ENCODE data around the gene PODXL2.

Gene PODXL2

DNA sequence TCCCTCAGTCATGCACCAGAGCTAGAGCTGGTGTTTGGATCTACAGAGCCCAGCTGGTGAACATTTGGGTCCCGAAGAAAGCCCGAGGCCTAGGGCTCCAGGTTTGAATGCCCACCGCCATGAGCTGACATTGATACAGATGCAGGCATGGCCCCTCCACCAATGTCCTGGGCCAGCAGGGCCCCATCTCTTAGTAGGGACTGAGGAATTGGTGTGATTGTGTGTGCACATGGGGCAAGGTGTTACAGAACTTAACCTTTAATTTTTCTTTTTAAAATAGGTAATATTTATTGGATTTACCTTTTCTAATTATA, 11.0 kb downstream of the PODXL2 start:
- CTCF ChIA-PET: no interaction called here
- TF ChIP-seq LEF1 (IDR thresholded peaks at IDR 0.05; ENCODE audit: borderline replicate concordance) (no peak), NFRKB (IDR thresholded peaks at IDR 0.05) (no peak), FOXK2 (IDR thresholded peaks at IDR 0.05) (no peak), SP1 (IDR thresholded peaks at IDR 0.05) (no peak), CTBP1 (IDR thresholded peaks at IDR 0.05; ENCODE audit: borderline replicate concordance) (no peak), SUZ12 (IDR thresholded peaks at IDR 0.05) (no peak), ZNF384 (IDR thresholded peaks at IDR 0.05) (no peak), L3MBTL2 (conservative IDR thresholded peaks at IDR 0.05) (no peak), BHLHE40 (IDR thresholded peaks at IDR 0.05; ENCODE audit: borderline replicate concordance) (no peak), FOXA1 (IDR thresholded peaks at IDR 0.05) (no peak), ARNT (IDR thresholded peaks at IDR 0.05) (no peak), FOXM1 (IDR thresholded peaks at IDR 0.05; ENCODE audit: borderline replicate concordance) (no peak), ELF4 (IDR thresholded peaks at IDR 0.05) (no peak), TARDBP (IDR thresholded peaks at IDR 0.05) (no peak)
- TF ChIP-seq, protein P1, sequence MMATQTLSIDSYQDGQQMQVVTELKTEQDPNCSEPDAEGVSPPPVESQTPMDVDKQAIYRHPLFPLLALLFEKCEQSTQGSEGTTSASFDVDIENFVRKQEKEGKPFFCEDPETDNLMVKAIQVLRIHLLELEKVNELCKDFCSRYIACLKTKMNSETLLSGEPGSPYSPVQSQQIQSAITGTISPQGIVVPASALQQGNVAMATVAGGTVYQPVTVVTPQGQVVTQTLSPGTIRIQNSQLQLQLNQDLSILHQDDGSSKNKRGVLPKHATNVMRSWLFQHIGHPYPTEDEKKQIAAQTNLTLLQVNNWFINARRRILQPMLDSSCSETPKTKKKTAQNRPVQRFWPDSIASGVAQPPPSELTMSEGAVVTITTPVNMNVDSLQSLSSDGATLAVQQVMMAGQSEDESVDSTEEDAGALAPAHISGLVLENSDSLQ (IDR thresholded peaks at IDR 0.05): no peak
- POLR2A ChIA-PET: interaction anchor here (0.8 to 1.0 kb wide), 2 partner anchors 10 to 42 kb away, joined by 3 to 4 read pairs; partner anchors contain the start of gene MCM2
- no peak for DNase-seq (ENCODE audit: extremely low spot score)

DNA sequence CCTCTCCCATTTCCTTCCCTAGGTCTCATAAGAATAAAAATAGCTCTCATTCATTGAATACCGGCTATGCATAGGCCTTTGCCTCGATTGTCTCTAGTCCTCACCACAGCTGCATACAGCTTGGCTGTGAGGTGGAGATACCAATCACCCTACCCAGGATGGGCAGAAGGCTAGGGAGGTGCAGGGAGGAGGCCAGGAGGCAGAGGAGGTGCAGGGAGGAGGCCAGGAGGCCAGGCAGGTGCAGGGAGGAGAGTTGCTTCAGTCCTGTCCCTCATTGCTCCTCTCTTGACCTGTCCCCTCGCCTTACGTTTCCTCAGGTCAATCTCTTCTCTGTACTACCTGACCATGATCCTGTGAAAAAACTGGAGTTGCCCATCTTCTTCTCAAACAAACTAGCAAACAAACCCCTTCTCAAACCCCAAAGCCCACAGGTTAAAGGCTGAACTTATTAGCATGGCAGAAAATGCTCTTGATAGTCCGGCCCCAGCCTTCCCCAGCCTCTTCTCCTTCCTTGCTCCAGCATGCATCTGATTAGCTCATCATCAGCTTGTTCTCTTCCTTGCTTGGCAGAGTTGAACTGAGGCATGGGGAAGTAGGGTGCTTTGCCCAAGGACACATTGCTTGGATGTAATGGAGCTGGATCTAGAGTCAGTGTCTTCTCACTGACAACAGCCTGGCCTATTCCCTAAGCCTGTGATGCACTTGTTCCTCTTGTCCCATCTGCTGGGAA, 15.8 kb downstream of the PODXL2 start:
- POLR2A ChIA-PET: no interaction called here
- TF ChIP-seq CTBP1 (IDR thresholded peaks at IDR 0.05; ENCODE audit: borderline replicate concordance) (no peak), FOXM1 (IDR thresholded peaks at IDR 0.05; ENCODE audit: borderline replicate concordance) (no peak), SP1 (IDR thresholded peaks at IDR 0.05) (no peak)
- DNase-seq (ENCODE audit: extremely low spot score): no peak
- CTCF ChIA-PET: no interaction called here

DNA sequence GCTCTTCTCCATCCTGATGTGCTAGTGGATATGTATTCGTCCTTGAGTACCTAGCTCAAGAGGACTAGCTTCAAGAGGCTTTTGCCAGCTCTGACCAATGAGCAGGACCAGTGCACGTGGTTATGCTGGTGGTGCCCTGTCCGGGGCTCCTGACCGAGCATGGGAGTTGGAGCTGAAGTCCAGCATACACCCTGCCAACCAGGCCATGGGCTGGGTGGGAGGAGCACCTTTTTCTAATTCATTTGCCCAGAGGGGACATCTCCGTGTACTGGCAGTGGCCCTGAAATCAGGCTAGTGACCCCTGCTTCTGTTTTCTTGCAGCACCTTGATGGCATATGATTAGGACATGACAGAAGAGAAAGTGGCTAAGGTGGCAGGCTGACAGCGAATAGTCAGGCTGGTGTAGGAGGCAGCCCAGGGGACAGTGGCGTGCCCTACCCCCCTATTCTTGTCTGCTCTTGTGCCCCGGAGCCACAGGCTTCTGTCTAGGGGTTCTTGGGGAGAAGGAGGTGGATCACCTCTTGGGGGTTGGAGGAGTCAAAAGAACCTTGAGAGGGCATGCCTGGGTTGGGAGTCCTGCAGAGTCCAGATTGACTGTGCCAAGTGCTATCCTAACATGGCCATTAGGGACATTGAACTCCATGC, 16.5 kb downstream of the PODXL2 start:
- CTCF ChIA-PET: no interaction called here
- POLR2A ChIA-PET: no interaction called here
- DNase-seq (ENCODE audit: extremely low spot score): no peak
- TF ChIP-seq LEF1 (IDR thresholded peaks at IDR 0.05; ENCODE audit: borderline replicate concordance) (no peak), FOXK2 (IDR thresholded peaks at IDR 0.05) (no peak), L3MBTL2 (conservative IDR thresholded peaks at IDR 0.05) (no peak), FOXM1 (IDR thresholded peaks at IDR 0.05; ENCODE audit: borderline replicate concordance) (no peak), SP1 (IDR thresholded peaks at IDR 0.05) (no peak), ELF4 (IDR thresholded peaks at IDR 0.05) (no peak), HDGF (IDR thresholded peaks at IDR 0.05; ENCODE audit: borderline replicate concordance) (no peak), BHLHE40 (IDR thresholded peaks at IDR 0.05; ENCODE audit: borderline replicate concordance) (no peak), FOXA1 (IDR thresholded peaks at IDR 0.05) (no peak), SUZ12 (IDR thresholded peaks at IDR 0.05) (no peak), ARNT (IDR thresholded peaks at IDR 0.05) (no peak), TARDBP (IDR thresholded peaks at IDR 0.05) (no peak), ZNF384 (IDR thresholded peaks at IDR 0.05) (no peak), CTBP1 (IDR thresholded peaks at IDR 0.05; ENCODE audit: borderline replicate concordance) (no peak), NFRKB (IDR thresholded peaks at IDR 0.05) (no peak)
- TF ChIP-seq, protein P1 (IDR thresholded peaks at IDR 0.05): no peak

DNA sequence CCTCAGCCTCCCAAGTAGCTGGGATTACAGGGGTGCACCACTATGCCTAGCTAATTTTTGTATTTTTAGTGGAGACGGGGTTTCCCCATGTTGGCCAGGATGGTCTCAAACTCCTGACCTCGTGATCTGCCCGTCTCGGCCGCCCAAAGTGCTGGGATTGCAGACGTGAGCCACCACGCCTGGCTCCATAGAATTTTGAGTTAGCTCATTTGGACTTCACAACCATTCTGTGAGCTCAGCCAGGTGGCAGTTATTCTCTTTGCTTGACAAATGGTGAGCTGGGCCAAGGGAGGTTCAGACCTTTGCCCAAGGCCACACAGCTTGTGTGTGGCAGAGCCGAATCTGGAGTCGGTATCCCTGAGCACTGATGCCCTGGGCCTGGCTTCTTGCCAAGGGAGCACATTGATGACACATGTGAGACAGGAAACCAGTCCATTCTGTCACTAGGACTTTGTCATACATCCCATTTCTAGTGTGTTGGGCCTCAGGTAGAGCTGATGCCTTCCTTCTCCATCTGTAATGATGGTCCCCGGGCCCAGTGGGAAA, 17.6 kb downstream of the PODXL2 start:
- ChIA-PET POLR2A (no interaction called here), CTCF (no interaction called here)
- TF ChIP-seq ZNF384 (IDR thresholded peaks at IDR 0.05) (no peak), FOXK2 (IDR thresholded peaks at IDR 0.05) (no peak), HDGF (IDR thresholded peaks at IDR 0.05; ENCODE audit: borderline replicate concordance) (no peak), BHLHE40 (IDR thresholded peaks at IDR 0.05; ENCODE audit: borderline replicate concordance) (no peak), SP1 (IDR thresholded peaks at IDR 0.05) (no peak)
- TF ChIP-seq, protein P1 (IDR thresholded peaks at IDR 0.05): no peak
- no peak for DNase-seq (ENCODE audit: extremely low spot score)

DNA sequence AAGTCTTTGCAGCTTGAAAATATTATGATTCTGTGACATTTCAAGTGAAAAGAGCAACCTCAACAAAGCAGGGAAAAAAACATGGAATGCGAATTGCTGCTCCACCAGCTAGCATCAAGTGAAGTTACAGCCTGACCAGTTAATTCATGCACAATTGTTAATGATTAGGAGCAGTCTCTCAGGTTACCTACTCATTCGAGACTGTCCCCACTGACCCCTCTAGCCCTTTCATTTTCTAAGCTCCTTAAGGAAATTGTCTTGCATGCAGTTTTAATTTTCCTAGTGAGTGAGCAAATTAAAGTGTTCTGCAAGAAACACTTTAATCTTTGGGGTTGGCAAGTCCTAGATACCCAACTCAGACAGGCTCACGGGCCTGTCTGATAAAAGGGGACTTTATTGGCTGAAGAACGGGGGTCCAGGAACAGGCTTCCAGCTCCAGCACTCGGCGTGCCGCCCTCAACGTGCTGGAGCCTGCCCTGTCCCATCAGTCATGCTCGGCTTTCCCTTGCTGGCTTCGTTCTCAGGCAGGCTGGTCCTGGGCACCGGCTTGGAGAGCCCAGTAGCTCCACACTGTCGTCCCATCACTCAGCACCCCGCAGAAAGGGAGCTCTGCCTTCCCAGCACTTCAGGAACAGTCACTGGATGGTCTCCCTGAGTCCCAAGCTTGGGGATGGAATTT, 18.3 kb downstream of the PODXL2 start:
- no peak for DNase-seq (ENCODE audit: extremely low spot score)
- POLR2A ChIA-PET: no interaction called here
- CTCF ChIA-PET: no interaction called here
- TF ChIP-seq LEF1 (IDR thresholded peaks at IDR 0.05; ENCODE audit: borderline replicate concordance) (no peak), SUZ12 (IDR thresholded peaks at IDR 0.05) (no peak), ELF4 (IDR thresholded peaks at IDR 0.05) (no peak), BHLHE40 (IDR thresholded peaks at IDR 0.05; ENCODE audit: borderline replicate concordance) (no peak), ZNF384 (IDR thresholded peaks at IDR 0.05) (no peak), ARNT (IDR thresholded peaks at IDR 0.05) (no peak), NFRKB (IDR thresholded peaks at IDR 0.05) (no peak)
- TF ChIP-seq, protein P1 (IDR thresholded peaks at IDR 0.05): no peak
